SU-DHL-6 (cell line): ENCODE data around the gene NUP155.
"Not testable (repeated sequence)": the region's sequence is repeated elsewhere in the genome, so short reads cannot be mapped to it uniquely, and the experiment has no call there.

Experiments
- EZH2phosphoT487 ChIP-seq: fragments of 200-600 bp; sonication (generic), shearing (Covaris generic); conservative IDR thresholded peaks from 2 replicates; pipeline ENCODE4 v1.6.1; 2018; ENCODE audit warnings: mild to moderate bottlenecking, antibody characterized with exemption, low read length, moderate library complexity, mixed read lengths
- TF ChIP-seq, protein P1 (sequence below): fragments of 200-600 bp; sonication (generic); IDR thresholded peaks from one replicate; pipeline ENCODE4 v1.5.1; 2017; ENCODE audit warnings: antibody characterized with exemption, mild to moderate bottlenecking, low read length, moderate library complexity; ENCODE audit not compliant: insufficient read depth, poor library complexity, severe bottlenecking

- TF ChIP-seq, protein P1, sequence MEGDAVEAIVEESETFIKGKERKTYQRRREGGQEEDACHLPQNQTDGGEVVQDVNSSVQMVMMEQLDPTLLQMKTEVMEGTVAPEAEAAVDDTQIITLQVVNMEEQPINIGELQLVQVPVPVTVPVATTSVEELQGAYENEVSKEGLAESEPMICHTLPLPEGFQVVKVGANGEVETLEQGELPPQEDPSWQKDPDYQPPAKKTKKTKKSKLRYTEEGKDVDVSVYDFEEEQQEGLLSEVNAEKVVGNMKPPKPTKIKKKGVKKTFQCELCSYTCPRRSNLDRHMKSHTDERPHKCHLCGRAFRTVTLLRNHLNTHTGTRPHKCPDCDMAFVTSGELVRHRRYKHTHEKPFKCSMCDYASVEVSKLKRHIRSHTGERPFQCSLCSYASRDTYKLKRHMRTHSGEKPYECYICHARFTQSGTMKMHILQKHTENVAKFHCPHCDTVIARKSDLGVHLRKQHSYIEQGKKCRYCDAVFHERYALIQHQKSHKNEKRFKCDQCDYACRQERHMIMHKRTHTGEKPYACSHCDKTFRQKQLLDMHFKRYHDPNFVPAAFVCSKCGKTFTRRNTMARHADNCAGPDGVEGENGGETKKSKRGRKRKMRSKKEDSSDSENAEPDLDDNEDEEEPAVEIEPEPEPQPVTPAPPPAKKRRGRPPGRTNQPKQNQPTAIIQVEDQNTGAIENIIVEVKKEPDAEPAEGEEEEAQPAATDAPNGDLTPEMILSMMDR, result not testable (repeated sequence)
- TF ChIP-seq EZH2phosphoT487, result not testable (repeated sequence)
Observed at GRCh38 chr5:37415456-37415855, 44.5 kb upstream of the NUP155 start.
